Fibroblast of villous mesenchyme (primary cell): Measurements from ENCODE around the gene THEM4. TPM values are rescaled to one million over a fixed set of nuclear protein-coding genes. Genes with fewer than 3 reads are reported as not detected.

ENCODE experiments used
- DNase-seq: peaks from one replicate; pipeline ENCODE4 v3.0.0-alpha.2; 2010; ENCODE audit warnings: low read depth
- H3K4me3 ChIP-seq: 2 replicates; pipeline ENCODE4 v1.5.1; 2011; ENCODE audit warnings: low read depth, mild to moderate bottlenecking, low read length
- total RNA-seq: library from RNA; depleted of rRNA; stranded (reverse); fragments of >200 nt; gene quantifications from 2 replicates; pipeline ENCODE4 v1.2.3, GENCODE V29; 2012
- TF ChIP-seq, protein P1 (sequence below): IDR thresholded peaks from 2 replicates; pipeline ENCODE4 v1.5.1; 2012; ENCODE audit warnings: low read depth, mild to moderate bottlenecking, low read length; ENCODE audit not compliant: insufficient read depth

THEM4 gene
- total RNA-seq, 1 donor: 9.1 TPM

DNA sequence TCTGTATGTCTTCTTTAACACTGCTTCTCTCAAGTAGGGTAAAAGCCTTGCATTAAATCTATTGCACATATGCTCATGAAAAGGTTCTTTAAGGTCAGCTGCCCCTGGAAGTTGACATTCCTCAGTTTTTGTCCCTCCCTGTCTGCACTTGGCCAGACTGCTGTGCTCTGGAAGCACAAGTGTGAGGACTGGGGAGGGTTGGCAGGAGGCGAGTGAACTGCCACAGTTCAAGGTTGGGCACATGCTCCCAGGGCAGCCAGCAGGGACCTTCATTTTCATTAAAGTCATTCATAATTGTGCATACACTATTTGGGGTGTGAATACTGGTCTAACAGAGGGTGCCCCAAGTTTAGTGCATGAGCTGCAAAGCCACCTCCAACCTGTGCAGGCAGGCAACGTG is 44.9 kb downstream of the THEM4 start:
- no peak for DNase-seq
- TF ChIP-seq, protein P1, sequence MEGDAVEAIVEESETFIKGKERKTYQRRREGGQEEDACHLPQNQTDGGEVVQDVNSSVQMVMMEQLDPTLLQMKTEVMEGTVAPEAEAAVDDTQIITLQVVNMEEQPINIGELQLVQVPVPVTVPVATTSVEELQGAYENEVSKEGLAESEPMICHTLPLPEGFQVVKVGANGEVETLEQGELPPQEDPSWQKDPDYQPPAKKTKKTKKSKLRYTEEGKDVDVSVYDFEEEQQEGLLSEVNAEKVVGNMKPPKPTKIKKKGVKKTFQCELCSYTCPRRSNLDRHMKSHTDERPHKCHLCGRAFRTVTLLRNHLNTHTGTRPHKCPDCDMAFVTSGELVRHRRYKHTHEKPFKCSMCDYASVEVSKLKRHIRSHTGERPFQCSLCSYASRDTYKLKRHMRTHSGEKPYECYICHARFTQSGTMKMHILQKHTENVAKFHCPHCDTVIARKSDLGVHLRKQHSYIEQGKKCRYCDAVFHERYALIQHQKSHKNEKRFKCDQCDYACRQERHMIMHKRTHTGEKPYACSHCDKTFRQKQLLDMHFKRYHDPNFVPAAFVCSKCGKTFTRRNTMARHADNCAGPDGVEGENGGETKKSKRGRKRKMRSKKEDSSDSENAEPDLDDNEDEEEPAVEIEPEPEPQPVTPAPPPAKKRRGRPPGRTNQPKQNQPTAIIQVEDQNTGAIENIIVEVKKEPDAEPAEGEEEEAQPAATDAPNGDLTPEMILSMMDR: no peak
- no peak overlapping the region for H3K4me3 ChIP-seq

DNA sequence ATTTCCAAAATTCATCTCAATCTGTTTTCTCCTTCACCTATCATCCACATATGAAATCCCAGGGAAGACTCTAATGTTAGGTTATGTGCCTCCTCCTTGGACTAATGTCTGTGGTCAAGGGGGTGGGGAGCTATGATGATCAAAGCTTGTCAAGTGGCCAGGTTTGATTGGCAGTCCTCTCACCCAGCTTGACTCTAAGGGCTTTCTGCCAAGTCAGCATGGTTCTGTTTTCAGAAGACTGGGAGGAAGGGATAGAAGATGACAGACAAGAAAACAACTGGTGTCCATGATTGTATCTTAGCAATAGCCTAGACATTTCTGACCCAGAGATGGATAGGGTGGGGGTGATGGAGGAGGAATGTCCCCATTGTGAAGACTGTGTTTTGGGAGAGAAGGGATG is 46.7 kb downstream of the THEM4 start:
- TF ChIP-seq, protein P1: no peak
- H3K4me3 ChIP-seq: no peak overlapping the region
- DNase-seq: no peak

DNA sequence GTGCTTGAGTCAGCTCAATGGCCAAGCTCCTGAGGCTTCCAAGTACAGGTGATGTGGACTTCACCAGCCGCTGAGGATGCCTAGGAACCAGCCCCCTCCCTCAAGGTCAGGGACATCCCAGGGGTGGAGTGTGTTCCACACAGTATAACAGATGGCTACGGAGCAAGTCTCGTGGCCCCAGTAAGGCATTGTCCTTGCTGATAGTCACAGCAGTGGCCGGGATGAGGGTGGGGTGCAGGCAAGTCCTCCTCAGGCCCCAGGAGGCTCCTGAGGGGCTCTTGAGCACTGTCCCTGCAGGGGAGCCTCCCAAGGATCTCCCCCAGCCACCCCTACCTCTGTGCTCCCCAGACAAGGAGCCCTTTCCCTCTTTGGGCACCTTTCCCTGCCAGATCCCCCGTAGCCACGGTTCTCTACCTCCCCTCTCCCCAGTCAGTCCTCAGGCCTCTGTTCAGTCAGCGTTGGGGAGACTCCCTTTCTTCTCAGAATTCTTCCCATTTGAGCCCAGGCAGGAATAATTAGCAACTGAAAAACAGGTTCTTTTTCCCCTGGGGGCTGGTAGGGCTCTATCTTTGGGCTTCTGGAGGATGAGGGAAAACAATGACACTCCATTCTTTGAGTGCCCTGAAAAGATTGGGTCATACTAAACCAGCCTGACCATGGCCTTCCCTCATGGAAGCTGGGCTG is 48.7 kb downstream of the THEM4 start:
- no peak overlapping the region for H3K4me3 ChIP-seq
- no peak for DNase-seq
- TF ChIP-seq, protein P1: no peak

DNA sequence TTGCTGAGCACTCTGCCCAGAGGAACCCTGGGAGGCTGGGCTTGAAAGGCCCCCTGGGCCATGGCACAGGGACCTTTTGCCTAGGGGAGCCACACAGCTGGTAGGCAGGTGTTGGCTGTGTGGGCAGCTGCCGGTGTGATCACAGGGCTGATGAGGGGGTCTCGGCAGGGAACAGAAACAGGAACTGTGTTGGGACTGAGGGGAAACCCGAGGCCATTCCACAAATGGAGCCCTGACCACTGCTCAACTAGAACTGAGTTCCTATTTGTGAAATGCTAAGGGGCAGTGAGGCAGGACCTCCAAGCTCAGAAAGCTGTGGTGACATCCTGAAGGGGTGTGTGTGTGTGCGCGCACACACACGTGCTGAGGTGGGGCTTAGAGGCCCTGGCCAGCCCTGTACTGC is 49.4 kb downstream of the THEM4 start:
- DNase-seq: no peak
- TF ChIP-seq, protein P1: no peak
- H3K4me3 ChIP-seq: no peak overlapping the region

DNA sequence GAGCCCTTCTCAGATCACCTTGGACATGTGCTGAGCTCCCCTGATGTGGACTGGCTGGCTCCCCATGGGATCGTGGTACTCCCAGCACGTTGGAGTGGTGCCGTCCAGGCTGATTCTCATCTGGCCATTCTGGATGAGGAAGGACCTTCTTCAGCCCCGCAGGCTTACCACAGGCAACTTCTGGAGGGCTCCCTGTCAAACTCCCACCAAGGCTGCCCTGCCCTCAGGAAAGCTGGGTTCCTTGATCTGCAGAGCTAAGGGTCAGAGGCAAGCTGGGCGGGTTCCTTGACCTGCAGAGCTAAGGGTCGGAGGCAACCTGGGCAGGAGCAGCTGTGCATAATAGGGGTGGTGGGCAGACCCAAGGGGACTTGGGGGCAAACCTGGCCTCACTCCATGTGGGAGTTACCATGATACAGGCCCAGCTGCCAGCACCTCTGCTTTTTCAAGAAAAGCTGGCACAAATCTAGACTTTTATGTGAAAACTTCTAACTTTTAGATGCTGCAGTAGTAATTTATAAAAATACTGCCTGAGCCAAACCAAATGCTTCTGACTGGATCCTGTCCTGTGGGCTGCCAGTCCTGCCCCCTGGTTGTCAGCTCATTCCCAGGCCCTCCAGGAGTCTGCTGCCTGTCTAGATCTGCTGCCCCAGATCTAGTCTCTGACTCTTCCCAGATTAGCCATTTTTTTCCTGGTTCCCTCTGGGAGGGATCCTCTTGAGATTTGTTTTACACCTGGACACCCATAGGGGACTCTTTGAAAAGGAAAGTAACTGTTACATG is 50.2 kb downstream of the THEM4 start:
- no peak for DNase-seq
- TF ChIP-seq, protein P1: no peak
- H3K4me3 ChIP-seq: no peak overlapping the region

DNA sequence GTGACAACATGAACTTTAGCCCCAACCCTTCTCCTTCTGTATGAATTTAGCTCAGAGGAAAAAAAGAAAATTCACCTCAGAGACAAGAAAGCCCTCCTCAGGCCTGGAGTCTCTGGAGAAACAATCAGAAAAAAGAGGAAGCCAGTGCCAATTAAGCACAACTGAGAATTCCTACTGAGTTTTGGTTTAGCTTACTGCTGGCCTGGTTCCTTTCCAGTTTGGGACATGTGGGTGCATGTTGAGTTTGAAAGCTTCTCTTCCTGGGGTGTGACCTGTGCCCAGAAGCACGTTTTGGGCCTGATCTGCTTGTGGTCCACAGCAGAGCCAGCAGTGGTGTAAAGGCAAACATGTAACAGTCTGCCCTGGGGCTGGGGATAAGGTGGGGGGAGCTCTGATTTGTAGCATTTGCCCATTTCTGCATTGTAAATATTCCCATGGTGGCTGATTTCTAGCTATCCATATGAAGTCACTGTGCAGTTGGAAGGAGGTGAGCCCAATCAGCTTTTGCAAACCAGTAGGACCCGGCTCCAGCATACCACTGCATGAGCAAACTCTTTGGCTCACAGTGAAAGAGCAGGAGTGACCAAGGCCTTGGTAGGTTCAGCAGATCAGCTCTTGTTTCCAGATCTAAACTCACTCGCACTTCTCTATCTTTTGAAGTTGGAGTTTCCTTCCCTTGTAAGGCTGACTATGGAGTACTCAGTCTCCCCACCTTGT is 51.1 kb downstream of the THEM4 start:
- DNase-seq: no peak
- TF ChIP-seq, protein P1: no peak
- H3K4me3 ChIP-seq: no peak overlapping the region
